Measurements from ENCODE around the gene TAOK2. TPM values are rescaled to one million over a fixed set of nuclear protein-coding genes. Genes with fewer than 3 reads are reported as not detected.

TAOK2 gene
- total RNA-seq, 1 donor from 2014 or later: 35.0 TPM

GRCh38 chr16:30003670-30004423 is 30.2 kb downstream of the TAOK2 start:
- Histone ChIP-seq H3K9ac (ENCODE audit: low read depth in 1 of 3, low read length in 3 of 3) (no peak overlapping the region), H3K4me3 (ENCODE audit: low read length in 3 of 3) (no peak overlapping the region), H3K9me3 (ENCODE audit: control insufficient read depth in 3 of 3, low read length in 3 of 3) (no peaks in the 10 kb centered on the region), H3K27ac (ENCODE audit: low read depth, low read length) (no peak overlapping the region), H3K4me1 (ENCODE audit: control insufficient read depth in 3 of 3, insufficient read depth in 3 of 3, low read length in 3 of 3) (peaks cover 0 to 5% (median 2%) of the 10 kb centered on the region in 3 donors), H3K36me3 (ENCODE audit: control insufficient read depth in 3 of 3, insufficient read depth in 3 of 3, low read length in 3 of 3) (peaks cover 5 to 22% (median 17%) of the 10 kb centered on the region in 3 donors), H3K27me3 (ENCODE audit: control insufficient read depth in 3 of 3, insufficient read depth in 3 of 3, low read length in 3 of 3) (peaks cover 3 to 13% (median 13%) of the 10 kb centered on the region in 3 donors)

DNA sequence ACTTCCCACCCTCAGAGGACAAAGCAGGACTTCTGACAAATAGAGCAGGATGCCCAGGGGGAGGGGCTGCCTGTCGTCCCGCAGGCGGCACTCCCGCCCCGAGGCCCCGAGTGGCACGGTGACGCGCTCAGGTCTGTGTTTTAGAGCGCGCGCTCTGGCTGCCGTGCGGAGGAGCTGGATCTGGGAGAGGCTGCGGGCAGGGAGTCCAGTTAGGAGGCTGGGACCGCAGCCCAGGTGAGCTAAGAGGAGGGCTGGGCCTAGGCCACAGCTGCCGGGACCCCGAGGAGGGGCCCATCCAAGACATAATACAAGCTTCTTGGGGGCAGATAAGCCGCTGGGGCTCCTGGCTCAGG is 30.7 kb downstream of the TAOK2 start:
- H3K4me1 ChIP-seq (ENCODE audit: control insufficient read depth in 3 of 3, insufficient read depth in 3 of 3, low read length in 3 of 3): peaks cover 0 to 5% (median 2%) of the 10 kb centered on the region in 3 donors
- H3K27ac ChIP-seq (ENCODE audit: low read depth, low read length): no peak overlapping the region
- peaks cover 5 to 19% (median 17%) of the 10 kb centered on the region in 3 donors for H3K36me3 ChIP-seq (ENCODE audit: control insufficient read depth in 3 of 3, insufficient read depth in 3 of 3, low read length in 3 of 3)
- no peaks in the 10 kb centered on the region for H3K9me3 ChIP-seq (ENCODE audit: control insufficient read depth in 3 of 3, low read length in 3 of 3)
- H3K9ac ChIP-seq (ENCODE audit: low read depth in 1 of 3, low read length in 3 of 3): no peak overlapping the region
- H3K4me3 ChIP-seq (ENCODE audit: low read length in 3 of 3): no peak overlapping the region
- peaks cover 9 to 19% (median 18%) of the 10 kb centered on the region in 3 donors for H3K27me3 ChIP-seq (ENCODE audit: control insufficient read depth in 3 of 3, insufficient read depth in 3 of 3, low read length in 3 of 3)

GRCh38 chr16:30004811-30005242 is 31.2 kb downstream of the TAOK2 start:
- H3K9ac ChIP-seq (ENCODE audit: low read depth in 1 of 3, low read length in 3 of 3): no peak overlapping the region
- peaks cover 0 to 5% (median 2%) of the 10 kb centered on the region in 3 donors for H3K4me1 ChIP-seq (ENCODE audit: control insufficient read depth in 3 of 3, insufficient read depth in 3 of 3, low read length in 3 of 3)
- no peaks in the 10 kb centered on the region for H3K9me3 ChIP-seq (ENCODE audit: control insufficient read depth in 3 of 3, low read length in 3 of 3)
- peaks cover 2 to 15% (median 14%) of the 10 kb centered on the region in 3 donors for H3K36me3 ChIP-seq (ENCODE audit: control insufficient read depth in 3 of 3, insufficient read depth in 3 of 3, low read length in 3 of 3)
- peaks cover 12 to 23% (median 22%) of the 10 kb centered on the region in 3 donors for H3K27me3 ChIP-seq (ENCODE audit: control insufficient read depth in 3 of 3, insufficient read depth in 3 of 3, low read length in 3 of 3)
- H3K27ac ChIP-seq (ENCODE audit: low read depth, low read length): no peak overlapping the region
- H3K4me3 ChIP-seq (ENCODE audit: low read length in 3 of 3): no peak overlapping the region

GRCh38 chr16:30005341-30006094 is 31.9 kb downstream of the TAOK2 start:
- Histone ChIP-seq H3K36me3 (ENCODE audit: control insufficient read depth in 3 of 3, insufficient read depth in 3 of 3, low read length in 3 of 3) (peaks cover 0 to 11% (median 11%) of the 10 kb centered on the region in 3 donors), H3K4me1 (ENCODE audit: control insufficient read depth in 3 of 3, insufficient read depth in 3 of 3, low read length in 3 of 3) (peaks cover 4 to 6% (median 5%) of the 10 kb centered on the region in 3 donors), H3K9ac (ENCODE audit: low read depth in 1 of 3, low read length in 3 of 3) (no peak overlapping the region), H3K9me3 (ENCODE audit: control insufficient read depth in 3 of 3, low read length in 3 of 3) (no peaks in the 10 kb centered on the region), H3K27ac (ENCODE audit: low read depth, low read length) (no peak overlapping the region), H3K4me3 (ENCODE audit: low read length in 3 of 3) (peak overlapping the region in 1 of 3 donors; percentile 45), H3K27me3 (ENCODE audit: control insufficient read depth in 3 of 3, insufficient read depth in 3 of 3, low read length in 3 of 3) (peaks cover 19 to 30% (median 29%) of the 10 kb centered on the region in 3 donors)

- Histone ChIP-seq H3K27me3 (ENCODE audit: control insufficient read depth in 3 of 3, insufficient read depth in 3 of 3, low read length in 3 of 3) (peaks cover 23 to 33% (median 30%) of the 10 kb centered on the region in 3 donors), H3K36me3 (ENCODE audit: control insufficient read depth in 3 of 3, insufficient read depth in 3 of 3, low read length in 3 of 3) (peaks cover 0 to 10% (median 9%) of the 10 kb centered on the region in 3 donors), H3K9ac (ENCODE audit: low read depth in 1 of 3, low read length in 3 of 3) (no peak overlapping the region), H3K27ac (ENCODE audit: low read depth, low read length) (no peak overlapping the region), H3K4me1 (ENCODE audit: control insufficient read depth in 3 of 3, insufficient read depth in 3 of 3, low read length in 3 of 3) (peaks cover 5 to 9% (median 6%) of the 10 kb centered on the region in 3 donors), H3K9me3 (ENCODE audit: control insufficient read depth in 3 of 3, low read length in 3 of 3) (no peaks in the 10 kb centered on the region), H3K4me3 (ENCODE audit: low read length in 3 of 3) (no peak overlapping the region)
Observed at GRCh38 chr16:30006095-30006473, 32.4 kb downstream of the TAOK2 start.

DNA sequence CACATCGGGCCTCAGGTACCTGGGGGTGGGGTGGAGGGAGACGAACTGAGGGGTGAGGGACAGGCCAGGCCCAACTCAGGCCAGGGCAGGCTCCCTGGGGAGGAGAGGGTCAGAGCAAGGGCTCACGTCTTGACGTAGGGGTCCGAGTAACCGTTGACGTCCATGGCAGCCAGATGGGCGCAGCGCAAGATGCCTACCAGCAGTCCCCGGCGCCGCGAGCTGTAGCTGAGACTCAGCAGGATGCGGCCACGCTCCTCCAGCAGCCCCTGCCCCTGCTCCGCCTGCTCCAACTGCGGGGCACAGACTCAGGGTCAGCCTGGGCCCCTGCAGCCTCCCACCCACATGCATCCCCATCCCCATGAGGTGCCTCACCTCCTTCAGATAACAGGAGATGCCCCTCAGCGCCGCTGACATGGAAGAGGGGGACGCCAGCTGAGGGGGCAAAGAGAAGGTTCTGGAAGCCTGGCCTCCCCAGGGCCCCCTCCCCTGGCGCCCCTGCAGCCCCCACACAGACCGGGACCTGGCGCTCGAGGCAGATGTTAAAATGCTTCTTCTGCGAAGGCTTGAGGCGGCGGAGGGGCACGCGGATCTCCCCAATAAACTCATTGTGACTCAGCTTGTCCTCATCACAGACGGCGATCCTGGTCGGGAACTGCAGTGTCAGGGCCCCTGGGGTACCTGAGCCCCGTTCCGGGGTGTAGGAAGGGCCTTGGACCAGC is 33.1 kb downstream of the TAOK2 start:
- Histone ChIP-seq H3K27me3 (ENCODE audit: control insufficient read depth in 3 of 3, insufficient read depth in 3 of 3, low read length in 3 of 3) (peaks cover 28 to 38% (median 33%) of the 10 kb centered on the region in 3 donors), H3K36me3 (ENCODE audit: control insufficient read depth in 3 of 3, insufficient read depth in 3 of 3, low read length in 3 of 3) (peaks cover 0 to 10% (median 6%) of the 10 kb centered on the region in 3 donors), H3K9ac (ENCODE audit: low read depth in 1 of 3, low read length in 3 of 3) (no peak overlapping the region), H3K9me3 (ENCODE audit: control insufficient read depth in 3 of 3, low read length in 3 of 3) (no peaks in the 10 kb centered on the region), H3K4me1 (ENCODE audit: control insufficient read depth in 3 of 3, insufficient read depth in 3 of 3, low read length in 3 of 3) (peaks cover 5 to 9% (median 7%) of the 10 kb centered on the region in 3 donors), H3K27ac (ENCODE audit: low read depth, low read length) (no peak overlapping the region), H3K4me3 (ENCODE audit: low read length in 3 of 3) (no peak overlapping the region)

- H3K27me3 ChIP-seq (ENCODE audit: control insufficient read depth in 3 of 3, insufficient read depth in 3 of 3, low read length in 3 of 3): peaks cover 32 to 44% (median 38%) of the 10 kb centered on the region in 3 donors
- no peaks in the 10 kb centered on the region for H3K9me3 ChIP-seq (ENCODE audit: control insufficient read depth in 3 of 3, low read length in 3 of 3)
- H3K9ac ChIP-seq (ENCODE audit: low read depth in 1 of 3, low read length in 3 of 3): no peak overlapping the region
- H3K36me3 ChIP-seq (ENCODE audit: control insufficient read depth in 3 of 3, insufficient read depth in 3 of 3, low read length in 3 of 3): peaks cover 0 to 6% (median 0%) of the 10 kb centered on the region in 3 donors
- peaks cover 5 to 13% (median 7%) of the 10 kb centered on the region in 3 donors for H3K4me1 ChIP-seq (ENCODE audit: control insufficient read depth in 3 of 3, insufficient read depth in 3 of 3, low read length in 3 of 3)
- H3K27ac ChIP-seq (ENCODE audit: low read depth, low read length): no peak overlapping the region
- H3K4me3 ChIP-seq (ENCODE audit: low read length in 3 of 3): no peak overlapping the region
Observed at GRCh38 chr16:30007378-30007895, 33.8 kb downstream of the TAOK2 start.

GRCh38 chr16:30009085-30009862 is 35.6 kb downstream of the TAOK2 start:
- H3K4me1 ChIP-seq (ENCODE audit: control insufficient read depth in 3 of 3, insufficient read depth in 3 of 3, low read length in 3 of 3): peaks cover 5 to 13% (median 7%) of the 10 kb centered on the region in 3 donors
- no peak overlapping the region for H3K4me3 ChIP-seq (ENCODE audit: low read length in 3 of 3)
- no peak overlapping the region for H3K27ac ChIP-seq (ENCODE audit: low read depth, low read length)
- H3K9ac ChIP-seq (ENCODE audit: low read depth in 1 of 3, low read length in 3 of 3): no peak overlapping the region
- no peaks in the 10 kb centered on the region for H3K9me3 ChIP-seq (ENCODE audit: control insufficient read depth in 3 of 3, low read length in 3 of 3)
- H3K36me3 ChIP-seq (ENCODE audit: control insufficient read depth in 3 of 3, insufficient read depth in 3 of 3, low read length in 3 of 3): peaks cover 0 to 3% (median 0%) of the 10 kb centered on the region in 3 donors
- H3K27me3 ChIP-seq (ENCODE audit: control insufficient read depth in 3 of 3, insufficient read depth in 3 of 3, low read length in 3 of 3): peaks cover 36 to 44% (median 38%) of the 10 kb centered on the region in 3 donors

All from skeletal muscle tissue (tissue), 4 donors.